Measurements from ENCODE around the gene ABCG1.

ABCG1 gene

GRCh38 chr21:42272984-42273600 is 54.2 kb downstream of the ABCG1 start:
- no peak for DNase-seq

- no peak for DNase-seq
Measured at GRCh38 chr21:42276076-42276475, 57.1 kb downstream of the ABCG1 start.

GRCh38 chr21:42276526-42277154 is 57.7 kb downstream of the ABCG1 start:
- DNase-seq: no peak

- DNase-seq: no peak
Measured at GRCh38 chr21:42277593-42277992, 58.7 kb downstream of the ABCG1 start.

GRCh38 chr21:42278451-42279149 is 59.7 kb downstream of the ABCG1 start:
- DNase-seq: no peak

GRCh38 chr21:42279341-42279871 is 60.5 kb downstream of the ABCG1 start:
- no peak for DNase-seq

- DNase-seq: no peak
Measured at GRCh38 chr21:42279888-42280287, 60.9 kb downstream of the ABCG1 start.

GRCh38 chr21:42280356-42281180 is 61.6 kb downstream of the ABCG1 start:
- DNase-seq: no peak

GRCh38 chr21:42281181-42281680 is 62.3 kb downstream of the ABCG1 start:
- DNase-seq: no peak

GRCh38 chr21:42282021-42282420 is 63.1 kb downstream of the ABCG1 start:
- DNase-seq: no peak

- DNase-seq: no peak
Measured at GRCh38 chr21:42282715-42283114, 63.8 kb downstream of the ABCG1 start.

GRCh38 chr21:42285569-42286245 is 66.8 kb downstream of the ABCG1 start:
- DNase-seq: no peak

- no peak for DNase-seq
Measured at GRCh38 chr21:42286416-42286815, 67.5 kb downstream of the ABCG1 start.

GRCh38 chr21:42287193-42288083 is 68.5 kb downstream of the ABCG1 start:
- DNase-seq: no peak

GRCh38 chr21:42288962-42289361 is 70.0 kb downstream of the ABCG1 start:
- no peak for DNase-seq

GRCh38 chr21:42289926-42290325 is 71.0 kb downstream of the ABCG1 start:
- no peak for DNase-seq

- DNase-seq: no peak
Measured at GRCh38 chr21:42290505-42290904, 71.6 kb downstream of the ABCG1 start.

GRCh38 chr21:42291003-42291750 is 72.2 kb downstream of the ABCG1 start:
- no peak for DNase-seq

GRCh38 chr21:42291751-42292562 is 73.0 kb downstream of the ABCG1 start:
- DNase-seq: no peak

All from fibroblast of skin of back (primary cell).